ELR (cell line): ENCODE results near the gene STK32B.
"Not testable (repeated sequence)": the region's sequence is repeated elsewhere in the genome, so short reads cannot be mapped to it uniquely, and the experiment has no call there.

Experiments used
- DNase-seq: peaks from one replicate; pipeline ENCODE4 v3.0.0-alpha.2; 2015; ENCODE audit warnings: low read depth

Gene STK32B

GRCh38 chr4:5266991-5267390 lies 215.7 kb downstream of the STK32B start:
- DNase-seq: no peak

DNA sequence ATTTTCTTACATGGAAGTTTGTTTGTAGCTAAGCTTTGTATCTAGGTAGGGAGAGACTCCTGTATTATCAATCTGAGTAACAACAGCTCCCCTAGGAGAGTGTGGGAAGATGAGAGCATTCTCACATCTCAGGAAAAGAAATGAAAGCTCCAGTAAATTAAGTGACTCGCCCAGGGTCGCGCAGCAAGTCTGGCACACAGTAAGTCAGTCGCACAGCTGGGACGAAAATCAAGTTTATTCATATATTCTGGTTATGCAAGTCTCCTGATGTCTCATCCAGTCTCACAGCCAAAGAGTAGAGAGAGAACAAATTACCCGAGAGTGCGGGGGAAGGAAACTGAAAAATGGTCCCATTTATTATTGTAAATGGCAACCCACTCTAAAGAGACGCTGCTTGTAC lies 216.1 kb downstream of the STK32B start:
- no peak for DNase-seq

- no peak for DNase-seq
Measured at GRCh38 chr4:5276475-5277075, 225.3 kb downstream of the STK32B start.

DNA sequence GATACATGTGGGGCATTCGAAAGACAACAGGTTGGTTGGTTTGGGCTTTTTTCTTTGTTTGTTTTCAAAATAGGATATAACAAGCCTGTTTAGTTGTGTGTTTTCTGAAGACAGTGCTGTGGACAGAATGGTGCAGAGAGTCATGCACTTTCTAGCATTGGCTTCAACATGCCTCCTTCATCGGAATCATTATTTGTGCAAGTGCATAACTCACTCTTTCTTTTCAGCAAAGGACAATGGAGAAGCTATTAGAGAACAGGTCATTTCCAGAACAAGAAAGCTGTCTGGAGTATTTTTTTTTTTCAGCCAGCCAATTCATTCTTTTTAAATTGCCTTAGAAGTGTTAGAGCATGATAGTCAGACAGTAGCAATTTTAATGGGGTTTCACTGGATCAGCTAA lies 225.8 kb downstream of the STK32B start:
- DNase-seq: no peak

DNA sequence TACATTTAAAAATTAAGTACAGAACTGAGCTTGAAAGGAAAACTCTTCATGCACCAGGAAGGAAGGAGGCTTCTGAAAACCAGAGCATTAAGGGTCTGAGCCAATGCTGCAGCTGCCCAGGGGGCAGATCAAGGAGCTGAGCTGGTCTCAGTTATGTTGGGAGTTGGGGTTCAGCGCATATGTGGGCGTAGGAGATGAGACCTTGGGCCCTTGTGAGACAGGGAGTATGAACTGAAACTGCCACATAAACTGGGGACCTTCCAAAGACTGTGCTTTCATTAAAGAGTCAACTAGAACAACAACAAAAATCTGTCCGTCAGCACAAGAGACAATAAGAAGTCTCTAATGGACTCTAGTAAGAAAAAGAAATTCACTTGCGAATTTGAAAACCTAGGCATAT lies 226.9 kb downstream of the STK32B start:
- no peak for DNase-seq

GRCh38 chr4:5280069-5280468 lies 228.8 kb downstream of the STK32B start:
- DNase-seq: not testable (repeated sequence)

DNA sequence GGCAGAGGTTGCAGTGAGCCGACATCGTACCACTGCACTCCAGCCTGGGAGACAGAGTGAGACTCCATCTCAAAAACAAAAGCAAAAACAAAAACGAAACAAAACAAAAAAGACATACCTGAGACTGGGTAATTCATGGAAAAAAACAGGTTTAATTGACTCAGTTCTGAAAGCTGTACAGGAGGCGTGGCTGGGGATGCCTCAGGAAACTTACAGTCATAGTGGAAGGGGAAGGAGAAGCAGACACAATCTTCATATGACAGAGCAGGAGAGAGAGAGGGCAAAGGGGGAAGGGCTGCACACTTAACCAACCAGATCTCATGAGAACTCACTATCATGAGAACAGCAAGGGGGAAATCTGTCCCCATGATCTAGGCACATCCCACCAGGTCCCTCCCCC lies 229.5 kb downstream of the STK32B start:
- no peak for DNase-seq

- DNase-seq: no peak
Measured at GRCh38 chr4:5283837-5284236, 232.6 kb downstream of the STK32B start.

GRCh38 chr4:5284517-5284916 lies 233.2 kb downstream of the STK32B start:
- DNase-seq: no peak

DNA sequence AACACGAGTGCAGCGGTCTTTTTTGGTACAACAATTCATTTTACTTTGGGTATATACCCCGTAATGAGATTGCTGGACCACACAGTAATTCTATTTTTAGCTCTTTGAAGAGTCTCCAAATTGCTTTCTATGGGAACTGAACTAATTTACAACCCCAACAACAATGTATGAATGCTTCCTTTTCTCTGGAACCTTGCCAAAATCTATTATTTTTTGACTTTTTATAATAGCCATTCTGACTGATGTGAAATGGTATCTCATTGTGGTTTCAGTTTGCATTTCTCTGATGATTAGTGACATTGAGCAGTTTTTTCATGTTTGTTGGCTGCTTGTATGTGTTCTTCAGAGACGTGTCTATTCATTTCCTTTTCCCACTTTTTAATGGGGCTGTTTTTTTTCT lies 240.8 kb downstream of the STK32B start:
- no peak for DNase-seq

DNA sequence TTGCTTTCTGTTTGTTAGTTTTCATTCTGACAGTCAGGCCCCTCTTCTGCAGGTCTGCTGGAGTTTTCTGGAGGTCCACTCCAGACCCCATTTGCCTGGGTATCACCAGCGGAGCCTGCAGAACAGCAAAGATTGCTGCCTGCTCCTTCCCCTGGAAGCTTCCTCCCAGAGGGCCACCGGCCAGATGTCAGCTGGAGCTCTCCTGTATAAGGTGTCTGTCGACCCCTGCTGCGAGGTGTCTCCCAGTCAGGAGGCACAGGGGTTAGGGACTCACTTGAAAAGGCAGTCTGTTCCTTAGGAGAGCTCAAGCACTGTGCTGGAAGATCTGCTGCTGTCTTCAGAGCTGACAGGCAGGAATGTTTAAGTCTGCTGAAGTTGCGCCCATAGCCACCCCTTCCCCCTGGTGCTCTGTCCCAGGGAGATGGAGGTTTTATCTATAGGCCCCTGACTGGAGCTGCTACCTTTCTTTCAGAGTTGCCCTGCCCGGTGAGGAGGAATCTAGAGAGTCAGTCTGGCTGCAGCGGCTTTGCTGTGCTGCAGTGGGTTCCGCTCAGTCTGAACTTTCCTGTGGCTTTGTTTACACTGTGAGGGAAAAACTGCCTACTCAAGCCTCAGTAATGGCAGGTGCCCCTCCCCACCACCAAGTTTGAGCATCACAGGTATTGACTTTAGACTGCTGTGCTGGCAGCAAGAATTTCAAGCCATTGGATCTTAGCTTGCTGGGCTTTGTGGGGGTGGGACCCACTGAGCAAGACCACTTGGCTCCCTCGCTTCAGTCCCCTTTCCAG lies 246.9 kb downstream of the STK32B start:
- not testable (repeated sequence) for DNase-seq

DNA sequence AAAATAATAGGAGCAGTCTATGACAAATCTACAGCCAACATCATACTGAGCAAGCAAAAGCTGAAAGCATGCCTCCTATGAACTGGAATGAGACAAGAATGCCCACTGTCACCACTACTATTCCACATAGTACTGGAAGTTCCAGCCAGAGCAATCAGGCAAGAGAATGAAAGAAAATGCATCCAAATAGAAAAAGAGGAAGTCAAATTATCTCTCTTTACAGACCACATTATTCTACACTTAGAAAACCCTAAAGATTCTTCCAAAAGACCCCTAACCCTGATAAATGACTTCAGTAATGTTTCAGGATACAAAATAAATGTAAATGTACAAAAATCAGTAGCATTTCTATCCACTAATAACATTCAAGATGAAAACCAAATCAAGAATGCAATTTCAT lies 249.0 kb downstream of the STK32B start:
- no peak for DNase-seq

DNA sequence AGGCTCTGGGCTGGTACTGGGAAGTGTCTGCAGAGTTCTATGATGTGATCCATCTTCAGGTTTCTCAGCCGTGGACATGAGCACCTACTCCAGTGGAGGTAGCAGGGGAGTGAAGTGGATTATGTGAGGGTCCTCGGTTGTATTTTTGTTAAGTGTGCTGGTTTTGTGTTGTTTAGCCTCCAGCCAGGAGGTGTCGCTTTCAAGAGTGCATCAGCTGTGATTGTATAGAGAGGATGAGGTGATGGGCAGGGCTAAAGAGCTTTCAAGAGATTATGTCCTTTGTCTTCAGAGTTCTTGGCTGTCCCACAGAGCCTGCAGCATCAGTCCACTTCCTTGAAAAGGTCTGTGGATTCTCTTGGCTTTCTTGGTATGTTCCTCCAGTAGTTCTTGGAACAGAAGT lies 256.6 kb downstream of the STK32B start:
- no peak for DNase-seq

GRCh38 chr4:5322321-5322720 lies 271.0 kb downstream of the STK32B start:
- DNase-seq: no peak

DNA sequence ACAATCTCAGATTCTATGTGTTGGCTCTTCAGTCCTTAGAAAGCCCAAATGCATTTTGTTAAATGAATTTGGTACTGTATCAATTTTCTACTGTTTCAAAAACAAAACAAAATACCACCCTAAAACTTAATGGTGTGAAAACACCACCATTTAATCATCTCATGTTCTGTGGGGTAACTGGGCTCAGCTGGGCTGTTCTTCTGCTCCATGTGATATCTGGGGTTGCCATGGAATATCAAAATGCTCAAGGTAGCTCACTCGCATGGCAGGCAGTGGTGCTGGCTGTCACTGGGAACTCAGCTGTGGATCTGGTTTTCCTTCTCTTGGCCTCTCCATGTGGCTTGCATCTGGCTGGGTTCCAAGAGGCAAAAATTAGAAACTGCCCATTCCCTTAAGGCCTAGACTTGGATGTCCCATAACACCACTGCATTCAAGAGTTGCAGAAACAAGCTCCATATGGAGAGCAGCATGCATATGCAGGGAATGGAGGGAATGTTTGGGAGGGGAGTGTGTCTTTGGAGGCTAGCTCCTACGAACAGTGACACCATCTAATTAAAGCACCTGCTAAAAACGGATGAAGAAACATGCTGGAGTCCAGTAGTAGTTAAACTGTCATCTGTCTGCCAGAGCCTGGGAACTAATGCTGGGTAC lies 279.2 kb downstream of the STK32B start:
- DNase-seq: no peak

- no peak for DNase-seq
Measured at GRCh38 chr4:5337731-5338130, 286.5 kb downstream of the STK32B start.

DNA sequence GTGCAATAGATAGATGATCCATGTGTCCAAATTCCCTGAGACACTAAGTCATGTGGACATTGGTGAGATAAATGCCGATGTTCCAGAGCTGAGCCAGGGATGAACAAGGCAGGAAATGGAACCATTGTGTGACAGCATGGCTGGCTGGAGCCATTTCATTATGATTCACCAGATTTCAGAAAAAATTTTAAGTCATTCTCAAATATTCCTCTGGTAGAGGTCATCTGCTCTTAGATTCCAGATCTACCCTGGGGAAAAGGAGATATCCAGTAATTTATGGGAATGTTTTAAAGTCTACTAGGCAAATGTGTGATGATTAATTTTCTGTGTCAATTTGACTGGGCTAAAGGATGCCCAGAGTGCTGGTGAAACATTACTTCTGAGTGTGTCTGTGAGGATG lies 287.3 kb downstream of the STK32B start:
- no peak for DNase-seq

- DNase-seq: no peak
Measured at GRCh38 chr4:5340991-5341451, 289.7 kb downstream of the STK32B start.

- no peak for DNase-seq
Measured at GRCh38 chr4:5341526-5341925, 290.2 kb downstream of the STK32B start.

DNA sequence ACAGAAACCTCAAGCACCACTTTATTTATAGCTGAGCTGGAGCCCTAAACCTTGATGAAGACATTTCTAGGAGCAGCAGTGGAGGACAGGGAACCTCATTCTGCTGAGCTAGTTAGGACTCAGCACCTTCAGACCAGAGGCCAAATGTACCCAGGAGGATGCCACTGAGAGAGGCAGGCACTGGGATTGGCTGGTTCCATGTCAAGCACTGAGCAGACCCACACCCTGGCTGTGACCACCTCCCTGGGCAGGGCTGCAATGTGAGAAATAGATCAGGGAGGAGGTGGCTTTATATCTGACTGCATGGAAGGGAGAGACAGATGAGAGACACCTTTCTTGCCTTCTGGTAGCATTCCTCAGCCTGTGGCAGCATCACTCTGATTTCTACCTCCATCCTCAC lies 304.6 kb downstream of the STK32B start:
- DNase-seq: no peak

- DNase-seq: no peak
Measured at GRCh38 chr4:5357870-5358269, 306.6 kb downstream of the STK32B start.

GRCh38 chr4:5361968-5362367 lies 310.7 kb downstream of the STK32B start:
- peak; percentile 40 for DNase-seq

DNA sequence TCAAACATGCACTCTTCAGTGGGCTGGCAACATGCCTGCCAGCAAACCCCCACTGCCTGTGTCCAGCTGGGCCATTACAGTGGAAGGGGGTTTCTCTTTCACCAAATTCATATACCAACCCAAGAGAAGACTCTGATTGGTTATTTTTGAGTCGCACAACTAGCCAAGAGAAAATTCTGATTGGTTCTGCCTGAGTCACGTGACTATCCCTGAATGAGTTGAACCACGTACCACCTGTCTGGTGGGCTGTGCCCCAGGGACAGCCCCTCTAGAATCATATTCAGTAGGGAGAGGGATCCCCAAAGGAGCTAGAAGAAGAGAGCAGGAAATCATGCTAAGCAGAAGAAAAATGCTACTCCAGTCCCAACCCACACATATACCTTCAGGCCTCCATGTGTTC lies 313.1 kb downstream of the STK32B start:
- no peak for DNase-seq
